ENCODE results near the gene CACNA1D. TPM values are rescaled to one million over a fixed set of nuclear protein-coding genes. Genes with fewer than 3 reads are reported as not detected.

Gene CACNA1D
- total RNA-seq, 1 donor from 2014 or later, result 1.1 TPM

DNA sequence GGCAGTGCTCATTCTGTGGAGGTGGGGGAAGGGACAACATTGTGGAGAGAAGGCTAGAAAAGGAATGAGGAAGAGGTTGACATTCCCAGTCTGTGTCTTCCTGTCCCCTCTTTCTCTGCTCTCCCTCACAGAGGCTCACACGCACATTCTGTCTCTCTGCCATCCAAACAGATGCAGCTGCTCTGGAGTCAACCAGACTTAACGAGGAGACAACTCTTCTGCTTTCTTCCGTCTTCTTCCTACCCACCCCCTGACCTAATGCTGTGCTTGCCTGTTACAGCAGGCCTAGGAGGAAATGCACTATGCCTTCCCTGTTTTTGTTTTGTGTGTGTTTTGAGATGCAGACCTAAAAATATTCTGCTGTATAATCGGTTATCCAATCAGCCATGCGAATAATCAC is 121.9 kb downstream of the CACNA1D start:
- TF ChIP-seq, protein P1, sequence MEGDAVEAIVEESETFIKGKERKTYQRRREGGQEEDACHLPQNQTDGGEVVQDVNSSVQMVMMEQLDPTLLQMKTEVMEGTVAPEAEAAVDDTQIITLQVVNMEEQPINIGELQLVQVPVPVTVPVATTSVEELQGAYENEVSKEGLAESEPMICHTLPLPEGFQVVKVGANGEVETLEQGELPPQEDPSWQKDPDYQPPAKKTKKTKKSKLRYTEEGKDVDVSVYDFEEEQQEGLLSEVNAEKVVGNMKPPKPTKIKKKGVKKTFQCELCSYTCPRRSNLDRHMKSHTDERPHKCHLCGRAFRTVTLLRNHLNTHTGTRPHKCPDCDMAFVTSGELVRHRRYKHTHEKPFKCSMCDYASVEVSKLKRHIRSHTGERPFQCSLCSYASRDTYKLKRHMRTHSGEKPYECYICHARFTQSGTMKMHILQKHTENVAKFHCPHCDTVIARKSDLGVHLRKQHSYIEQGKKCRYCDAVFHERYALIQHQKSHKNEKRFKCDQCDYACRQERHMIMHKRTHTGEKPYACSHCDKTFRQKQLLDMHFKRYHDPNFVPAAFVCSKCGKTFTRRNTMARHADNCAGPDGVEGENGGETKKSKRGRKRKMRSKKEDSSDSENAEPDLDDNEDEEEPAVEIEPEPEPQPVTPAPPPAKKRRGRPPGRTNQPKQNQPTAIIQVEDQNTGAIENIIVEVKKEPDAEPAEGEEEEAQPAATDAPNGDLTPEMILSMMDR (IDR thresholded peaks at IDR 0.05; ENCODE audit: borderline replicate concordance), result no peak
- intact Hi-C loops (cut with micrococcal nuclease), result no loop called here
- peaks cover 4% of the 10 kb centered on the region for H3K9me3 ChIP-seq (replicated peaks)
- no peak overlapping the region for H3K27ac ChIP-seq (replicated peaks)
- DNase-seq, result no peak
- H3K4me3 ChIP-seq, result no peak overlapping the region
- H3K36me3 ChIP-seq, result no peaks in the 10 kb centered on the region
- peaks cover 4% of the 10 kb centered on the region for H3K4me1 ChIP-seq
- H3K27me3 ChIP-seq (ENCODE audit: low read depth), result peaks cover 18% of the 10 kb centered on the region

DNA sequence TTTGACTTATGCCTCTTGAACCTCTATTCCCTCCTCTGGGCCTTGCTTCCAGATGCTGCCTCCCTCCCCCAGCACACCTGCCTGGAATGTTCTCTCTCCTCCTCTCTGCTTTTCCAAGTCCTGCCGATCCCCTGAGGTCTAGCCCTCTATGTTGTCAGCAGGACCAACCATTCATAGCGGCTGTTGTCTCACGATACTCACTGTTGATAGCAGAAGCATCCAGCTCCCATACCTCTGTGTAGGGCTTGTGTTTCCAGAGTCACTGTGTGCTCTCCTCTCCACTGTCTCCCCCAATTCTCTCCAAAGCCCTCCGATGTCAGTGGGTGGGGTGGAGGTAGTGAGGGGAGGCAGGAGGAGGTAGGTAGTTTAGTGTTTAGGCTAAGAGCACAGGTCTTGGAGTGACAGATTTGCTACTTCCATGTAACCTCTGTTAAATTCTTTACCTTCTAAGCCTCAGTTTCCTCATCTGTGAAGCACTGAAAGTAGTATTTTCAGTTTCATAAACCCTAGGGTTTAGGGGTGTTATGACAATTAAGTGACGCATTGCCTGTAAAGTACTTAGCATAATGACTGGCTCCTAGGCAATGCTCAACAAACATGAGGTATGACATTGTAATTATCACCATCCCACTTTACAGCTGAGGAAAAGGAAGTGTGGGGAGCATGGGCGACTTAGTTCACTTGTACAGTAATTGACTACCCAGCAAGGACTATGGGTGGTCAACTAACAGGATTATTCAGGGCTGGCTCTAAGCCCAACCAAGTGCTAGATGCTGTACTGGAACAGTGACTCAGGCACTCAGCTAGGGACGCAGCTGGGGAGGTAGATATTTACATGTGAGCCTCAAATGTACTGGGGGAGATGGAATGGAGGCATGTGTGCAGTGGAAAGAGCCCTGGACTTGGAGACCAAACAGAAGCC is 122.8 kb downstream of the CACNA1D start:
- Histone ChIP-seq H3K9me3 (replicated peaks) (peaks cover 3% of the 10 kb centered on the region), H3K36me3 (no peaks in the 10 kb centered on the region), H3K4me3 (no peak overlapping the region), H3K27me3 (ENCODE audit: low read depth) (peaks cover 20% of the 10 kb centered on the region), H3K27ac (replicated peaks) (no peak overlapping the region), H3K4me1 (peaks cover 4% of the 10 kb centered on the region)
- intact Hi-C loops (cut with micrococcal nuclease), result no loop called here
- TF ChIP-seq, protein P1 (IDR thresholded peaks at IDR 0.05; ENCODE audit: borderline replicate concordance), result no peak
- DNase-seq, result no peak

DNA sequence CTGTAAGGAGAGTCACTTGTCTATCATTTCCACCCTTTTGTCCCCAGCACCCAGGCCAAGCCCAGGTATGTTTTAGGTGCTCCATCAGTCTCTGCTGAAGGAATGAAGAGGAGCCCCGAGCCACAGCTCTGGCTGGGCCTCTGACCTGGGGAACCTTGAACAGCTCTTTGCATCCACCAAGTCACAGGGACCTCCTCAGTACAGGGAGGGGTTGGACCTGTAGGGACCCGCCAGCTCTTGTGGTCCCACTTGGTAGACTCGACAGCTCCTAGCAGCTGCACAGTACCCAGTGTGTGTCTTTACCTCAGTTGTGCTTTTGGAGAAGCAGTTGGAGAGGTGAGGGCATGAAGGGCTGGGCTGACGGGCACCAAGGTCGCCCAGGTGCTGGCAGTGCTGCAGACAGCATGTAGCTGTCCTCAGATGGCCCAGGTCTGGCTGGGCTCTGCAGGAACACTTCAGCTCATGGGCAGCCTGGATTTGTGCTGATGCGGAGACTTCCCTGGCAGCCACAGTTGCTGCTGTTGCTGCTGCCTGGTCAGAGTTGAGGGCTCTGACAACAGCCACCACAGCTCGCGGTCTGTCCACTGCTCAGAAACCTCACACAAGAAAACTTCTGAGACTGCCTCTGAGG is 123.6 kb downstream of the CACNA1D start:
- TF ChIP-seq, protein P1 (IDR thresholded peaks at IDR 0.05; ENCODE audit: borderline replicate concordance), result no peak
- peak; percentile 33 for DNase-seq
- no peak overlapping the region for H3K4me3 ChIP-seq

DNA sequence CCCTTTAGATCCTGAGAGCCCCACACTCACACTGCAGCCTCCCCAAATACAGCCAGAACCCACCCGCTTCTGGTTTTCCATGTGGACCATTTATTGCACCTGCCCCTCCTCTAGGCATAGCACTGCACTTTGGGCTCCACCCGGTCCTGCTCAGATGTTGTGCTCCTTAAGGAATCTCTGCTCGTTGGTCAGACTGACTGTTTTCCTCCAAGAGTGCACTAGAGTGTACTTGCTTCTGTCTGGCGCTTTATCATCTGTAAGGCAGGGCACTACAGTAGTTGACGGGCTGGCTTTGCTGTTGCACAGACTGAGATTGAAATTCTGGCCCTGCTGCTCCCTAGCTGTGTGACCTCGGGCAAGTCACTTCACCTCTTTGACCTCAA is 124.1 kb downstream of the CACNA1D start:
- intact Hi-C loops (cut with micrococcal nuclease), result no loop called here
- Histone ChIP-seq H3K27me3 (ENCODE audit: low read depth) (peaks cover 20% of the 10 kb centered on the region), H3K9me3 (replicated peaks) (no peaks in the 10 kb centered on the region), H3K4me1 (peaks cover 4% of the 10 kb centered on the region), H3K4me3 (no peak overlapping the region), H3K36me3 (no peaks in the 10 kb centered on the region), H3K27ac (replicated peaks) (no peak overlapping the region)
- no peak for DNase-seq
- TF ChIP-seq, protein P1 (IDR thresholded peaks at IDR 0.05; ENCODE audit: borderline replicate concordance), result no peak

More for the DNA sequence above, 123.6 kb downstream of the CACNA1D start:
- Histone ChIP-seq H3K27ac (replicated peaks) (no peak overlapping the region), H3K36me3 (no peaks in the 10 kb centered on the region), H3K27me3 (ENCODE audit: low read depth) (peaks cover 20% of the 10 kb centered on the region), H3K9me3 (replicated peaks) (no peaks in the 10 kb centered on the region), H3K4me1 (peaks cover 4% of the 10 kb centered on the region)
- intact Hi-C loops (cut with micrococcal nuclease), result no loop called here

DNA sequence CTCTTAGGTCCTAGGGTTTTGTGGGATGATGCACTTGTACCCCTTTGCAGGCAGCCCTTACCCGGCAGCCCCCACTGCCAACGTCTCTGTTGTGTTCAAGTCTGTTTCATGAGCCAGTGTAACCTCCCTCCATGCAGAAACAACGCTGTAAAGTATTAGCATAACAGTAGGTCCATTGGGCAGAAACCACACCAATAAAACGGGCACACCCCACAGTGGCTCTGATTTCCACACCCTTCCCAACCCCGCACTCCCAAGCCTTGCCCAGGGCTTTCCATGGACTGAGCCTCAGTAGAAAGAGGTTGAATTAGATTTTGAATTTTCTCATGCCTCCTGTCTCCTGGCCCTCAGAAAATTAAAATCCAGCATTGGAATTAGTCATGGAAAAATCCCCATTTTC is 124.5 kb downstream of the CACNA1D start:
- Histone ChIP-seq H3K4me3 (no peak overlapping the region), H3K27ac (replicated peaks) (no peak overlapping the region), H3K27me3 (ENCODE audit: low read depth) (peaks cover 20% of the 10 kb centered on the region), H3K4me1 (peaks cover 4% of the 10 kb centered on the region), H3K9me3 (replicated peaks) (no peaks in the 10 kb centered on the region), H3K36me3 (no peaks in the 10 kb centered on the region)
- TF ChIP-seq, protein P1 (IDR thresholded peaks at IDR 0.05; ENCODE audit: borderline replicate concordance), result no peak
- DNase-seq, result no peak
- intact Hi-C loops (cut with micrococcal nuclease), result no loop called here
